Mucosa of descending colon (tissue), 3 donors: ENCODE measurements around the gene MYBPC3. TPM values are rescaled to one million over a fixed set of nuclear protein-coding genes. Genes with fewer than 3 reads are reported as not detected.
"Not testable (repeated sequence)": the region's sequence is repeated elsewhere in the genome, so short reads cannot be mapped to it uniquely, and the experiment has no call there.

ENCODE experiments used
- ATAC-seq: fragments of 200-7000 bp; cut with Tn5 transposase; one replicate; pipeline ENCODE4 v1.9.1; 2020; ENCODE audit warnings: mild to moderate bottlenecking, moderate library complexity
- DNase-seq, 3 donors: peaks; one replicate each; pipeline ENCODE4 v3.0.0-alpha.2; 2020
- H3K36me3 ChIP-seq: fragments of 200-600 bp; one replicate; pipeline ENCODE4 v1.8.0; 2021; ENCODE audit warnings: low read depth, mild to moderate bottlenecking
- H3K4me1 ChIP-seq: fragments of 200-600 bp; one replicate; pipeline ENCODE4 v1.8.0; 2021; ENCODE audit warnings: low read depth, mild to moderate bottlenecking
- H3K4me3 ChIP-seq: fragments of 200-600 bp; one replicate; pipeline ENCODE4 v1.8.0; 2021; ENCODE audit warnings: mild to moderate bottlenecking
- H3K9me3 ChIP-seq: fragments of 200-600 bp; one replicate; pipeline ENCODE4 v1.8.0; 2021; ENCODE audit warnings: mild to moderate bottlenecking
- CTCF ChIP-seq: fragments of 200-600 bp; IDR thresholded peaks from one replicate; pipeline ENCODE4 v1.8.0; 2022; ENCODE audit warnings: antibody characterized with exemption, mild to moderate bottlenecking
- intact Hi-C, 2 donors: fragments of 100-400 bp; cut with DNase I in 1 of 2; cut with micrococcal nuclease in 1 of 2; formaldehyde crosslinking; loops; one replicate each; pipeline versions ENCODE4 v1.11.0 to v1.11.1; 2022; cut with DNase I, micrococcal nuclease
- total RNA-seq, 3 donors: library from RNA; stranded (reverse); fragmentation: NEBNext Ultra II Directional in 2 of 3; extraction: Animal tissue kit (Norgen Biotek cat#: 25700) in 2 of 3; gene quantifications; one replicate each; pipeline versions ENCODE4 v1.2.1 to v1.2.4, GENCODE V29; 2021 to 2023
- donor health status: DM: no; HTN: no; CAD: no; lungs with moderate emphysema.
- donor health status: DM: no; HTN: no; CAD: no.
- donor health status: DM: no; HTN: yes; CAD: no.

Gene MYBPC3
- total RNA-seq, 3 donors from 2014 or later: 0.06 to 1.1 (median 0.09) TPM

- Histone ChIP-seq H3K4me3 (no peak overlapping the region), H3K9me3 (no peaks in the 10 kb centered on the region), H3K36me3 (peaks cover 4% of the 10 kb centered on the region), H3K4me1 (peaks cover 3% of the 10 kb centered on the region)
- TF ChIP-seq CTCF: no peak
- DNase-seq (no peak), ATAC-seq (no peak)
- intact Hi-C loops: no loop called here
These were observed 26.3 kb downstream of the MYBPC3 start for GRCh38 chr11:47326198-47326597.

GRCh38 chr11:47325271-47326041 is 27.0 kb downstream of the MYBPC3 start:
- H3K4me3 ChIP-seq: no peak overlapping the region
- DNase-seq (peak in 2 of 3 donors; percentile 36 to 48), ATAC-seq (no peak)
- no peaks in the 10 kb centered on the region for H3K9me3 ChIP-seq
- intact Hi-C loops: no loop called here
- TF ChIP-seq CTCF: no peak
- no peaks in the 10 kb centered on the region for H3K4me1 ChIP-seq
- peaks cover 4% of the 10 kb centered on the region for H3K36me3 ChIP-seq

GRCh38 chr11:47324520-47324919 is 28.0 kb downstream of the MYBPC3 start:
- DNase-seq (no peak), ATAC-seq (no peak)
- Histone ChIP-seq H3K9me3 (no peaks in the 10 kb centered on the region), H3K4me3 (no peak overlapping the region), H3K36me3 (peaks cover 4% of the 10 kb centered on the region), H3K4me1 (no peaks in the 10 kb centered on the region)
- no peak for TF ChIP-seq CTCF
- intact Hi-C loops: no loop called here

- H3K4me1 ChIP-seq: no peaks in the 10 kb centered on the region
- H3K36me3 ChIP-seq: no peaks in the 10 kb centered on the region
- ATAC-seq (no peak), DNase-seq (no peak)
- H3K9me3 ChIP-seq: no peaks in the 10 kb centered on the region
- intact Hi-C loops: no loop called here
- no peak for TF ChIP-seq CTCF
- no peak overlapping the region for H3K4me3 ChIP-seq
These were observed 34.3 kb downstream of the MYBPC3 start for GRCh38 chr11:47318166-47318565.

- intact Hi-C loops: no loop called here
- Histone ChIP-seq H3K9me3 (no peaks in the 10 kb centered on the region), H3K4me3 (no peak overlapping the region), H3K4me1 (no peaks in the 10 kb centered on the region), H3K36me3 (no peaks in the 10 kb centered on the region)
- no peak for TF ChIP-seq CTCF
- no peak for DNase-seq
- no peak for ATAC-seq
These were observed 35.3 kb downstream of the MYBPC3 start for GRCh38 chr11:47317064-47317828.

- intact Hi-C loops, H3K4me1 ChIP-seq, H3K4me3 ChIP-seq, H3K9me3 ChIP-seq, DNase-seq, ATAC-seq, H3K36me3 ChIP-seq: not testable (repeated sequence)
These were observed 36.0 kb downstream of the MYBPC3 start for GRCh38 chr11:47316501-47316900.
